ENCODE measurements around the gene OR8B12.

DNA sequence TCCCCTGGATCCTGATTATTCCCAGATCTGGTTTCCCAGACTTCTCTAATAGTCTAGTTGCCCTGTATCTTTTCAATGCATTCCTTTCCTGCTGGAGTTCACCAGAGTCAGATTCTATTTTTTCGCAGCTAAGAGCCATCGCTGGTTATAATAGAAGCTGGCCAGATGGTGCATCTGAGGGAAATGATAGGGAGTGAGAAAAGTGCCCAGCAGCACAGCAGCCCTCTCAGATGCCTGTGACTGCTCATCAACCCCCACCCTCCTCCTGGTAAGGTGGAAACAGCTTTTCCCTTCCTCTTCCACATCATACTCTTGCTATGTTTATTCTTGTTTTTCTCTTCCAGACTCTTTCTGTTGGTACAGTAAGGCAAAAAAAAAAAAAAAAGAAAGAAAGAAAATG, 39.1 kb upstream of the OR8B12 start:
- TF ChIP-seq FOXA1 (IDR thresholded peaks at IDR 0.05), result no peak
- no peak for TF ChIP-seq SP1 (IDR thresholded peaks at IDR 0.05)
- no peak for TF ChIP-seq CTBP1 (IDR thresholded peaks at IDR 0.05; ENCODE audit: borderline replicate concordance)
- no peak for TF ChIP-seq FOXK2 (IDR thresholded peaks at IDR 0.05)
- TF ChIP-seq HDGF (IDR thresholded peaks at IDR 0.05; ENCODE audit: borderline replicate concordance), result no peak
